Measurements from ENCODE around the gene CASKIN1.
"Not testable (repeated sequence)": the region's sequence is repeated elsewhere in the genome, so short reads cannot be mapped to it uniquely, and the experiment has no call there.

The CASKIN1 gene

DNA sequence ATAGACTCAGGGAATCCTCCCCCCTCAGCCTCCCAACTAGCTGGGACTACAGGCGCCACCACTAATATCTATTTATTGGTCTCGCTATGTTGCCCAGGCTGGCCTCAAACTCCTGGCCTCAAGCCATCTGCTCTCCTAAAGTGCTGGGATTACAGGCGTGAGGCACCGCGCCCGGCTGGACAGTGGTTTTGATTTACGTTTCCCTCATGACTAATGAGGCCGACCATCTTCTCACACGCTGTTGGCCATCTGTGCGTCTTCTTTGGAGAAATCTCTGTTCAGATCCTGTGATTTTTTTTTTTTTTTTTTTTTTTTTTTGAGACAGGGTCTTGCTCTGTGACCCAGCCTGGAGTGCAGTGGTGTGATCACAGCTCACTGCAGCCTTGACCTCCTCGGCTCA is 67.2 kb downstream of the CASKIN1 start:
- ATAC-seq: not testable (repeated sequence)

DNA sequence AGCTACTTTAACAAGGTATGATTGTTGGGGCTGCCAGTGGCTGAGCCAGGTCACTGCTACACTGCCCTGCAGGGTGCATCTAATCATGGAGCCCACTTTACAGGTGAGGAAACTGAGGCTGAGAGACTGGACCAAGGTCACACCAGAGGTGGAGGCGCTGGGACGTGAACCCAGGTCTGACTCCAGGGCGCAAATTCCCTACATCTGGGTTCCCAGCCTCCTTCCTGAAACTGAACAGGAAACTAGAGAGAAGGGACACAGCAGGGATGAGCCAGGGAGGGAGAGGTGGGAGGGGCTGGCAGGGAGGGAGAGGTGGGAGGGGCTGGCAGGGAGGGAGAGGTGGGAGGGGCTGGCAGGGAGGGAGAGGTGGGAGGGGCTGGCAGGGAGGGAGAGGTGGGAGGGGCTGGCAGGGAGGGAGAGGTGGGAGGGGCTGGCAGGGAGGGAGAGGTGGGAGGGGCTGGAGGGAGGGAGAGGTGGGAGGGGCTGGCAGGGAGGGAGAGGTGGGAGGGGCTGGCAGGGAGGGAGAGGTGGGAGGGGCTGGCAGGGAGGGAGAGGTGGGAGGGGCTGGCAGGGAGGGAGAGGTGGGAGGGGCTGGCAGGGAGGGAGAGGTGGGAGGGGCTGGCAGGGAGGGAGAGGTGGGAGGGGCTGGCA is 68.7 kb downstream of the CASKIN1 start:
- ATAC-seq: not testable (repeated sequence)
